Osteocyte (in vitro differentiated cells): ENCODE measurements around the gene RPS23. TPM values are rescaled to one million over a fixed set of nuclear protein-coding genes. Genes with fewer than 3 reads are reported as not detected.
"Not testable (repeated sequence)": the region's sequence is repeated elsewhere in the genome, so short reads cannot be mapped to it uniquely, and the experiment has no call there.

Experiments used
- DNase-seq: peaks from one replicate; pipeline ENCODE4 v3.0.0; 2021; ENCODE audit warnings: mixed read lengths; ENCODE audit not compliant: unreplicated experiment; ENCODE audit errors: extremely low spot score
- H3K27ac Mint-ChIP-seq: one replicate; pipeline ENCODE4 v1.8.0; 2021; ENCODE audit warnings: mild to moderate bottlenecking, mixed read lengths; ENCODE audit not compliant: unreplicated experiment
- H3K27me3 Mint-ChIP-seq: one replicate; pipeline ENCODE4 v1.8.0; 2021; ENCODE audit warnings: mixed read lengths; ENCODE audit not compliant: unreplicated experiment
- H3K36me3 Mint-ChIP-seq: one replicate; pipeline ENCODE4 v1.8.0; 2021; ENCODE audit warnings: mixed read lengths; ENCODE audit not compliant: unreplicated experiment
- H3K4me1 Mint-ChIP-seq: one replicate; pipeline ENCODE4 v1.8.0; 2021; ENCODE audit warnings: mixed read lengths; ENCODE audit not compliant: unreplicated experiment
- H3K4me3 Mint-ChIP-seq: one replicate; pipeline ENCODE4 v1.8.0; 2021; ENCODE audit warnings: mild to moderate bottlenecking, moderate library complexity, mixed read lengths; ENCODE audit not compliant: unreplicated experiment
- H3K9me3 Mint-ChIP-seq: one replicate; pipeline ENCODE4 v1.8.0; 2021; ENCODE audit warnings: mixed read lengths; ENCODE audit not compliant: unreplicated experiment
- CTCF ChIP-seq: fragments of 200-600 bp; sonication (generic); IDR thresholded peaks from 2 replicates; pipeline ENCODE4 v1.5.0; 2021; ENCODE audit warnings: antibody characterized with exemption, mild to moderate bottlenecking, moderate library complexity
- total RNA-seq: library from RNA; stranded (reverse); gene quantifications from 2 replicates; pipeline ENCODE4 v1.2.1, GENCODE V29; 2021

RPS23 gene
- total RNA-seq, 1 donor from 2014 or later = 1,751 TPM

GRCh38 chr5:82274343-82275211, 3.6 kb downstream of the RPS23 start:
- peaks cover 33% of the 10 kb centered on the region for H3K4me1 Mint-ChIP-seq
- H3K4me3 Mint-ChIP-seq = no peak overlapping the region
- H3K36me3 Mint-ChIP-seq = peaks cover 45% of the 10 kb centered on the region
- DNase-seq = no peak
- no peak for TF ChIP-seq CTCF
- no peaks in the 10 kb centered on the region for H3K27me3 Mint-ChIP-seq
- H3K9me3 Mint-ChIP-seq = no peaks in the 10 kb centered on the region
- H3K27ac Mint-ChIP-seq = peak overlapping the region; percentile 59

- DNase-seq, H3K4me3 Mint-ChIP-seq, H3K9me3 Mint-ChIP-seq, H3K27me3 Mint-ChIP-seq: not testable (repeated sequence)
- peaks cover 49% of the 10 kb centered on the region for H3K36me3 Mint-ChIP-seq
- peak overlapping the region; percentile 59 for H3K27ac Mint-ChIP-seq
- peaks cover 26% of the 10 kb centered on the region for H3K4me1 Mint-ChIP-seq
Measured at GRCh38 chr5:82273426-82273825, 4.7 kb downstream of the RPS23 start.

GRCh38 chr5:82272571-82273356, 5.4 kb downstream of the RPS23 start:
- H3K4me3 Mint-ChIP-seq, DNase-seq, H3K27me3 Mint-ChIP-seq, H3K9me3 Mint-ChIP-seq: not testable (repeated sequence)
- Mint-ChIP-seq H3K27ac (peak overlapping the region; percentile 72), H3K36me3 (peaks cover 51% of the 10 kb centered on the region), H3K4me1 (peaks cover 24% of the 10 kb centered on the region)

GRCh38 chr5:82269363-82269762, 8.8 kb downstream of the RPS23 start:
- H3K4me3 Mint-ChIP-seq, H3K27ac Mint-ChIP-seq, H3K9me3 Mint-ChIP-seq, DNase-seq, H3K27me3 Mint-ChIP-seq: not testable (repeated sequence)
- Mint-ChIP-seq H3K36me3 (peaks cover 37% of the 10 kb centered on the region), H3K4me1 (peaks cover 16% of the 10 kb centered on the region)

- H3K4me3 Mint-ChIP-seq, H3K4me1 Mint-ChIP-seq, H3K27ac Mint-ChIP-seq, H3K27me3 Mint-ChIP-seq, DNase-seq, H3K9me3 Mint-ChIP-seq: not testable (repeated sequence)
- peaks cover 22% of the 10 kb centered on the region for H3K36me3 Mint-ChIP-seq
Measured at GRCh38 chr5:82267297-82267933, 10.7 kb downstream of the RPS23 start.

- no peak overlapping the region for H3K4me3 Mint-ChIP-seq
- peaks cover 10% of the 10 kb centered on the region for H3K4me1 Mint-ChIP-seq
- peaks cover 21% of the 10 kb centered on the region for H3K36me3 Mint-ChIP-seq
- H3K27me3 Mint-ChIP-seq = no peaks in the 10 kb centered on the region
- peaks cover 5% of the 10 kb centered on the region for H3K9me3 Mint-ChIP-seq
- H3K27ac Mint-ChIP-seq = no peak overlapping the region
- no peak for TF ChIP-seq CTCF
- no peak for DNase-seq
Measured at GRCh38 chr5:82265047-82265446, 13.1 kb downstream of the RPS23 start.
